IPS-20b (cell line): ENCODE results near the gene DLST.

ENCODE experiments used
- H3K27ac ChIP-seq: one replicate; pipeline ENCODE4 v1.5.1; 2013; ENCODE audit warnings: low read length
- H3K27me3 ChIP-seq: 2 replicates; pipeline ENCODE4 v1.6.1; 2013; ENCODE audit warnings: mild to moderate bottlenecking, low read length, inconsistent platforms; ENCODE audit not compliant: insufficient read depth
- H3K36me3 ChIP-seq: 2 replicates; pipeline ENCODE4 v1.6.1; 2013; ENCODE audit warnings: low read depth, mild to moderate bottlenecking, inconsistent platforms, low read length, moderate library complexity; ENCODE audit not compliant: insufficient read depth
- H3K4me1 ChIP-seq: 2 replicates; pipeline ENCODE4 v1.6.1; 2013; ENCODE audit warnings: mild to moderate bottlenecking, control low read depth, inconsistent platforms, low read length, moderate library complexity; ENCODE audit not compliant: insufficient read depth
- H3K4me3 ChIP-seq: 2 replicates; pipeline ENCODE4 v1.5.1; 2013; ENCODE audit warnings: mild to moderate bottlenecking, low read length, inconsistent platforms
- H3K9ac ChIP-seq: 2 replicates; pipeline ENCODE4 v1.6.1; 2013; ENCODE audit warnings: low read depth, mild to moderate bottlenecking, inconsistent platforms, low read length, moderate library complexity
- H3K9me3 ChIP-seq: 2 replicates; pipeline ENCODE4 v1.6.1; 2013; ENCODE audit warnings: mild to moderate bottlenecking, low read depth, low read length, inconsistent platforms; ENCODE audit not compliant: insufficient read depth

The DLST gene

DNA sequence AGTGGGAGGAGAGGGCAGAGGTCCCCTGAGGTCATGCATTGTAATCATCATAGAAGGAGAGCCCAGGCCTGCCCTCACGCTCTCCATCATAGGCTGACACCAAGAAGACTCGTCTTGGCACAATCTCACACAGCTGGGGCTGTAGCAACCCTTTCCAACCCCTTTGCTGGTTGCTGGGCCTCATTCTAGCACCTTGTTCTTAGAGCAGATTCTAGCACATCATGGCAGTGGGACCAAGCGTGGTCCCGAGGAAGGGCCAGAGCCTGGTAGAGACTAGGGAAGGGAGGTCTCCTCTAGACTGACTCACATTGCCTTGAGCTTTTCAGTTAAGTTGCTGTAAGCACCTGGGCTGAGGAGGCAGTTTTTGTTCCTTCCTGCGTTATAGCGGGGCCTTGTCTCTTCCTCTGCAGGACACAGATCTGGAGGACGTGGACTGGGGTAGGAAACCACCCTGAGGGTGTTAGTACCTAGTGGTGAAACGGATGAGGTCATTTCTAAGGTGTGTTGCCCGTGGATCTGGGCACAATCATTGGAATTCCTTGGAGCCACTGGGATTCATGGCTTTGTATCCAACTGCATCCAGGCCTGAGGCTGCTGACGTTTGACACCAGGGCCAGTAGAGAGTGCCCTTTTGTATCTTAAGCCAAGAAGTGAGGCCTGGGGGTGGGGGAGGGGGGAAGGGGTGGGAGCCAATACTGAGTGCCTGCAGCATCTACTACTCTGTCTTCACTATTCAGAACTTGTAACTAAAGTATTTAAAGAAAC is 21.4 kb downstream of the DLST start:
- Histone ChIP-seq H3K4me1 (no peaks in the 10 kb centered on the region; the same call in 1 of the 2 replicates), H3K27ac (no peak overlapping the region), H3K9me3 (no peaks in the 10 kb centered on the region), H3K9ac (no peak overlapping the region), H3K27me3 (no peaks in the 10 kb centered on the region), H3K36me3 (peaks cover 70% of the 10 kb centered on the region), H3K4me3 (no peak overlapping the region)

- H3K4me1 ChIP-seq: no peaks in the 10 kb centered on the region; the same call in 1 of the 2 replicates
- no peaks in the 10 kb centered on the region for H3K27me3 ChIP-seq
- no peak overlapping the region for H3K9ac ChIP-seq
- peaks cover 52% of the 10 kb centered on the region for H3K36me3 ChIP-seq
- no peak overlapping the region for H3K4me3 ChIP-seq
- H3K27ac ChIP-seq: no peak overlapping the region
- no peaks in the 10 kb centered on the region for H3K9me3 ChIP-seq
Measured at GRCh38 chr14:74904635-74905503, 23.2 kb downstream of the DLST start.

GRCh38 chr14:74905595-74906142 is 24.0 kb downstream of the DLST start:
- Histone ChIP-seq H3K27ac (no peak overlapping the region), H3K4me3 (no peak overlapping the region), H3K9me3 (no peaks in the 10 kb centered on the region), H3K9ac (no peak overlapping the region), H3K4me1 (no peaks in the 10 kb centered on the region; the same call in 1 of the 2 replicates), H3K36me3 (peaks cover 44% of the 10 kb centered on the region), H3K27me3 (no peaks in the 10 kb centered on the region)

DNA sequence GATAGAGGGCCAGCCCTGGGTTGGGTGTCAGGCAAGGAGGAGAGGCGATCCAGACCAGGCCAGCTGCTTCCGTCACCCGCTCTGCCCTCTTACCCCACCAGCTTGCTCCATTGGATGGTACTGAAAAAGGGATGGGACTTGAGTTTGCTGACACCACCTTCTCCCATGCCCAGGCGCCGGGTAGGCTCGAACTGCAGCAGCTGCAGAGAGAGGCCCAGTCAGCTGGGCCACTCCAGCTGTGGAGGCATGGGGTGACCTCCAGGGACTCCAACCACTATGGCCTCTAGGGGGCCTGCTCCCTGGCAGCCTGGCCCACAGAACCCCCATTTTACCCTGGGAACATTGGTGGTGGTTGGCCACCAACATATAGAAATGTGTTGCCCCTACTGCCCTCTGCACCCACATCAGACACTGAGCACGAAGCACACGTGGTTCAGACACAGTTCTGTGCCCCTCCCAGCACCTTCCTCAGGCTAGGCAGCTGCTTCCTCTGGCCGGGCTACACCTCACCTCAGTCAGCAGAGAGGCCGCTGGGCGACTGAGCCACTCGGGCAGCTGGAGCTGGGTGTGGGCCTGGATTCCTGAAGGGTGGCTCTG is 25.3 kb downstream of the DLST start:
- Histone ChIP-seq H3K9ac (no peak overlapping the region), H3K27ac (no peak overlapping the region), H3K4me3 (no peak overlapping the region), H3K27me3 (no peaks in the 10 kb centered on the region), H3K4me1 (no peaks in the 10 kb centered on the region; the same call in 1 of the 2 replicates), H3K36me3 (peaks cover 31% of the 10 kb centered on the region), H3K9me3 (no peaks in the 10 kb centered on the region)

GRCh38 chr14:74907744-74908143 is 26.0 kb downstream of the DLST start:
- H3K27ac ChIP-seq: no peak overlapping the region

DNA sequence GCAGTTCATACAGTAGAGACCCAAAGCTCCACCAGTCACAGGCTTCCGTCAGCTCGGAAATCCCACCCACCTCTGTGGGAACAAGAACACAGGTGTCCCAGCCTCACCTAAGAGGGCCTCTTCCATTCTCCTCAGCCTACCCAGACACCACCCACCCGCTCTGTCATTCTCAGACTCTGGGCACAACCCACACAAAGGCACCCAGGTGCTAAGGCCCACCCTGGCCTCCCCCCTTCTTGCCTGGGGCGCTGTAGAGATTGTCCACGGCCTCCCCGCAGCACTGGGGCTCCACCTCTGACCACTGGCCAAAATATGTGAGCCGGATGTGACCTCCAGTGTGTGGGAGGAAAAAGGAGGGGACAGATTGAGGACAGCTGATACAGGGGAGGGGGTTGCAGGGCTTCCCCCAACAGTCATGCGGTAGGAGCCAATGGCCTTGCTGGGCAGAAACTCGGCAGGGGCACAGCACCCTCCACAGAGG is 27.2 kb downstream of the DLST start:
- H3K27me3 ChIP-seq: no peaks in the 10 kb centered on the region

More at GRCh38 chr14:74907744-74908143, 26.0 kb downstream of the DLST start:
- Histone ChIP-seq H3K4me3 (no peak overlapping the region), H3K4me1 (no peaks in the 10 kb centered on the region; the same call in 1 of the 2 replicates), H3K27me3 (no peaks in the 10 kb centered on the region), H3K9ac (no peak overlapping the region), H3K9me3 (no peaks in the 10 kb centered on the region), H3K36me3 (peaks cover 24% of the 10 kb centered on the region)

GRCh38 chr14:74909501-74909900 is 27.8 kb downstream of the DLST start:
- no peak overlapping the region for H3K9ac ChIP-seq
- peaks cover 8% of the 10 kb centered on the region for H3K36me3 ChIP-seq
- H3K27me3 ChIP-seq: no peaks in the 10 kb centered on the region
- no peak overlapping the region for H3K4me3 ChIP-seq
- no peaks in the 10 kb centered on the region for H3K9me3 ChIP-seq
- H3K4me1 ChIP-seq: no peaks in the 10 kb centered on the region
- H3K27ac ChIP-seq: no peak overlapping the region

More for the DNA sequence above, 27.2 kb downstream of the DLST start:
- no peak overlapping the region for H3K9ac ChIP-seq
- H3K4me1 ChIP-seq: no peaks in the 10 kb centered on the region
- H3K9me3 ChIP-seq: no peaks in the 10 kb centered on the region
- H3K4me3 ChIP-seq: no peak overlapping the region
- peaks cover 14% of the 10 kb centered on the region for H3K36me3 ChIP-seq
- no peak overlapping the region for H3K27ac ChIP-seq

DNA sequence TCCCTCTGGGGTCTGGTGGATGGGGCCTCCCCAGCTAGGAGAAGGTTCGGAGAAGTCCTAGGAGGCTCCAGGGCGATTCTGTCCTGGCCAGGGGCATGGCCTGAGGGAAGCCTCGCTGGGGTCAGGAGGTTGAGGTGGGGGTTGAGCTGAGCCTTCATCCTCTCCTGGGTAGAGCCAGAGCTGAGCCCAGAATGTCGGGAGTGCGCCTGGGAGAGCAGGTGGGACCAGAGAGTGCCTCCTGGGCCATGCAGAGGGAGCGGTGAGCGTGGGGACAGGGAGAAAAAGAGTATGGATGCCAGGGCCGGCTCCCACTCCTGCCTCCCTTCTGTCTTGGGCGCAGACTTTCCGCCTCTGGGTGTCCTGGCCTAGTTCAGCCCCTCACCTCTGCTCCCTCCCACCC is 28.2 kb downstream of the DLST start:
- no peaks in the 10 kb centered on the region for H3K9me3 ChIP-seq
- no peaks in the 10 kb centered on the region for H3K27me3 ChIP-seq

DNA sequence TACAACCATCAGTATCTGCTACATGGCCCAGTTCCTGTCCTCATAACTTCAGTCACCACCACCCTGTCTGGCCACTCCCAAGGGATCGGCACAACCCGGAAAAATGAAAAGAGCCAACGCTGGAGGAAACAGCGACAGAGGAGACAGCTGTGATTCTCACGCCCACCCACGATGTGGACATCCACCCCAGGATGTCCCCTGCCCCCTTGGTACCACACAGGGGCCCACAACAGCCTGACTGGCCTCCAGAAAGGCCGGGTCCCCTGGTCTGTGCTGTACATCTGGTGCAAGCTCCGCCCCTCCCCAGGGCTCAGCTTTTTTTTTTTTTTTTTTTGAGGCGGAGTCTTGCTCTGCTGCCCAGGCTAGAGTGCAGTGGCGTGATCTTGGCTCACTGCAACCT is 28.8 kb downstream of the DLST start:
- H3K27me3 ChIP-seq: no peaks in the 10 kb centered on the region
- H3K4me3 ChIP-seq: no peak overlapping the region
- no peaks in the 10 kb centered on the region for H3K4me1 ChIP-seq
- peaks cover 4% of the 10 kb centered on the region for H3K36me3 ChIP-seq
- H3K9ac ChIP-seq: no peak overlapping the region
- no peaks in the 10 kb centered on the region for H3K9me3 ChIP-seq
- no peak overlapping the region for H3K27ac ChIP-seq

More for the DNA sequence above, 28.2 kb downstream of the DLST start:
- H3K4me3 ChIP-seq: no peak overlapping the region
- peaks cover 4% of the 10 kb centered on the region for H3K36me3 ChIP-seq
- H3K9ac ChIP-seq: no peak overlapping the region
- no peaks in the 10 kb centered on the region for H3K4me1 ChIP-seq
- H3K27ac ChIP-seq: no peak overlapping the region

DNA sequence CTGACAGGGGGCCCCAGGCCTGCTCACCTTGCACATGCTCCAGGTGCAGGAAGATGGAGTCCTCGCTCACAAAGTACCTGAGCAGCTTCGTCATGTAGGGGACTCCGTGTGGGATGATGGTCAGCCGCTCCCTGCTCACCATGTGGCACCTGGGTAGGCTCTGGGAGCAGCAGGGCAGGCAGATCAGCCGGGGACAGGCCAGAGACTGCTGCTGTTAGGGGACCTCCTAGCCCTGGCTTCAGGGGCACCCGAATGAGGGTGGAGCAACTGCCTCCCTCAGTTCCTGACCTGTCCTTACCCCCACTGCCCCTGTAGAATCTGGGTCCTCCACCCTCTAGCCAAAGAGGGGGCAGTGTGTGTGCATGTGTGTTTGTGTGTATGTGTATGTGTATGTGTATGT is 29.5 kb downstream of the DLST start:
- Histone ChIP-seq H3K4me3 (no peak overlapping the region), H3K9ac (no peak overlapping the region), H3K9me3 (no peaks in the 10 kb centered on the region), H3K36me3 (peaks cover 4% of the 10 kb centered on the region), H3K27ac (no peak overlapping the region), H3K4me1 (no peaks in the 10 kb centered on the region), H3K27me3 (no peaks in the 10 kb centered on the region)

DNA sequence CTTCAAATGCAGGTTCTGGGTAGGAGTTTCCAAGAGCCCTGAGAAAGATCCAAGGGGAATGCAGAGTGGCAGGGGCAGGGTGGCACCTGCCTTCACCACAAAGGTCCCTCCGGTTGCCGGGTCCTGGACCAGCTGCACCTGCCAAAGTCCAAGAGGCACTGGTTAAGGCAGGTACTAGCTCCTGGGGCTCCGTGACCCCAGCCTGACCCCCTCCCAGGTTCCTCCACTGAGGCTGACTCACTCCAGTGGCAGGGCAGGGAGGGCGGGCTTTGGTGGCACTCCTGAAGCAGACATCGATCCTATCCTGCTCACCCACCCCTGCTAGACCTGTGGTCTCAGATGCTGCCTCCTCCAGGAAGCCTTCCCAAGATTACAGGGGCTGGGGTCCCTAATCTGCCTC is 30.0 kb downstream of the DLST start:
- Histone ChIP-seq H3K4me3 (no peak overlapping the region), H3K27me3 (no peaks in the 10 kb centered on the region), H3K27ac (no peak overlapping the region), H3K36me3 (peaks cover under 1% of the 10 kb centered on the region; the same call in 1 of the 2 replicates), H3K4me1 (no peaks in the 10 kb centered on the region), H3K9ac (no peak overlapping the region), H3K9me3 (no peaks in the 10 kb centered on the region)
